ENCODE measurements around the gene ADGRL1.

- TF ChIP-seq CTCF (IDR thresholded peaks at IDR 0.05): no peak
- TF ChIP-seq EZH2 (IDR thresholded peaks at IDR 0.05; ENCODE audit: borderline replicate concordance, insufficient read depth, low read depth, low read length, poor library complexity, severe bottlenecking): no peak
Observed at GRCh38 chr19:14116918-14117578, 88.9 kb downstream of the ADGRL1 start.

Data from B cell (primary cell).